Measurements from ENCODE around the gene ZNF165.

GRCh38 chr6:28078836-28079235, 1.5 kb upstream of the ZNF165 start:
- TF ChIP-seq CTCF (conservative IDR thresholded peaks at IDR 0.05; ENCODE audit: low read length), result no peak
- TF ChIP-seq EZH2phosphoT487 (IDR thresholded peaks at IDR 0.05; ENCODE audit: borderline replicate concordance, low read depth, low read length), result no peak

Measured in OCI-LY7 (cell line).